ENCODE measurements around the gene ANKMY1. TPM values are rescaled to one million over a fixed set of nuclear protein-coding genes. Genes with fewer than 3 reads are reported as not detected.

ANKMY1 gene
- total RNA-seq, 1 experiment from 2014 or later, result 30.8 TPM

- H3K4me1 ChIP-seq (ENCODE audit: low read length), result no peaks in the 10 kb centered on the region
- DNase-seq, result no peak
These were observed 91.1 kb downstream of the ANKMY1 start for GRCh38 chr2:240466579-240467148.

GRCh38 chr2:240465765-240466578, 91.8 kb downstream of the ANKMY1 start:
- DNase-seq, result no peak
- Histone ChIP-seq H3K27ac (ENCODE audit: low read length) (no peak overlapping the region), H2AFZ (ENCODE audit: low read length) (no peak overlapping the region), H3K9ac (ENCODE audit: low read length) (no peak overlapping the region), H3K9me3 (ENCODE audit: low read length) (no peaks in the 10 kb centered on the region), H3K9me2 (replicated peaks; ENCODE audit: insufficient read depth, low read length) (no peaks in the 10 kb centered on the region), H3K36me3 (ENCODE audit: insufficient read depth, low read length) (no peaks in the 10 kb centered on the region), H3K27me3 (ENCODE audit: low read length) (no peaks in the 10 kb centered on the region), H3K4me2 (ENCODE audit: low read depth, low read length, poor library complexity, severe bottlenecking) (no peak overlapping the region), H3K4me3 (ENCODE audit: low read length) (no peak overlapping the region), H3K79me2 (ENCODE audit: low read length) (no peaks in the 10 kb centered on the region), H3K4me1 (ENCODE audit: low read length) (no peaks in the 10 kb centered on the region), H4K20me1 (ENCODE audit: insufficient read depth, low read depth, low read length) (no peaks in the 10 kb centered on the region)

More at GRCh38 chr2:240466579-240467148, 91.1 kb downstream of the ANKMY1 start:
- no peak overlapping the region for H3K4me2 ChIP-seq (ENCODE audit: low read depth, low read length, poor library complexity, severe bottlenecking)
- H3K9ac ChIP-seq (ENCODE audit: low read length), result no peak overlapping the region
- H3K27me3 ChIP-seq (ENCODE audit: low read length), result no peaks in the 10 kb centered on the region
- no peaks in the 10 kb centered on the region for H3K79me2 ChIP-seq (ENCODE audit: low read length)
- no peaks in the 10 kb centered on the region for H3K36me3 ChIP-seq (ENCODE audit: insufficient read depth, low read length)
- no peaks in the 10 kb centered on the region for H3K9me3 ChIP-seq (ENCODE audit: low read length)
- H3K4me3 ChIP-seq (ENCODE audit: low read length), result no peak overlapping the region
- no peak overlapping the region for H3K27ac ChIP-seq (ENCODE audit: low read length)
- no peaks in the 10 kb centered on the region for H4K20me1 ChIP-seq (ENCODE audit: insufficient read depth, low read depth, low read length)
- H2AFZ ChIP-seq (ENCODE audit: low read length), result no peak overlapping the region
- H3K9me2 ChIP-seq (replicated peaks; ENCODE audit: insufficient read depth, low read length), result no peaks in the 10 kb centered on the region

- no peak overlapping the region for H3K4me2 ChIP-seq (ENCODE audit: low read depth, low read length, poor library complexity, severe bottlenecking)
- no peak for DNase-seq
- H3K79me2 ChIP-seq (ENCODE audit: low read length), result no peaks in the 10 kb centered on the region
- no peaks in the 10 kb centered on the region; the same call in 1 of the 2 replicates for H4K20me1 ChIP-seq (ENCODE audit: insufficient read depth, low read depth, low read length)
- no peaks in the 10 kb centered on the region for H3K36me3 ChIP-seq (ENCODE audit: insufficient read depth, low read length)
- H2AFZ ChIP-seq (ENCODE audit: low read length), result no peak overlapping the region
- H3K4me1 ChIP-seq (ENCODE audit: low read length), result no peaks in the 10 kb centered on the region
- H3K9me3 ChIP-seq (ENCODE audit: low read length), result no peaks in the 10 kb centered on the region
- H3K27me3 ChIP-seq (ENCODE audit: low read length), result no peaks in the 10 kb centered on the region
- H3K27ac ChIP-seq (ENCODE audit: low read length), result no peak overlapping the region
- no peak overlapping the region for H3K4me3 ChIP-seq (ENCODE audit: low read length)
- H3K9me2 ChIP-seq (replicated peaks; ENCODE audit: insufficient read depth, low read length), result no peaks in the 10 kb centered on the region
- no peak overlapping the region for H3K9ac ChIP-seq (ENCODE audit: low read length)
These were observed 92.5 kb downstream of the ANKMY1 start for GRCh38 chr2:240465268-240465764.

DNA sequence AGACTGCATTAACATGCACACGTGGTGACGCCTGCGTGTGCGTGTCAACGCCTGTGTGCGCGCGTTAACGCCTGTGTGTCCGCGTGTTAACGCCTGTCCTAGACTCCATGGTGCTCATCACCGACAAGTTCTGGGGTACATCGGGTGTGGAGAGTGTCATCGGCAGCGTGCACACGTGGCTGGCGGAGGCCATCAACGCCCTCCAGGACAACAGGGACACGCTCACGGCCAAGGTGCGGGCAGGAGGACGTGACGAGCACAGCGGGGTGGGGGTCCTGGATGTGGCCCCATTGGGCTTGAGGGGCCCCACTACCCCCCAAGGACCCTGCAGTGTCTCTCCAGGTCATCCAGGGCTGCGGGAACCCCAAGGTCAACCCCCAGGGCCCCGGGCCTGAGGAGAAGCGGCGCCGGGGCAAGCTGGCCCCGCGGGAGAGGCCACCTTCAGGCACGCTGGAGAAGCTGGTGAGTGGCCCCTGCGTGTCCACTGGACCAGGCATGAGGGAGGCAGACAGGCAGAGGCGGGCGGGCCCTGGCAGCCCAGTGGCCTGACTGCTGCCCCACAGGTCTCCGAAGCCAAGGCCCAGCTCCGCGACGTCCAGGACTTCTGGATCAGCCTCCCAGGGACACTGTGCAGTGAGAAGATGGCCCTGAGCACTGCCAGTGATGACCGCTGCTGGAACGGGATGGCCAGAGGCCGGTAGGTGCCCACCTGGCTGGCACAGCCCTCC, 93.1 kb downstream of the ANKMY1 start:
- Histone ChIP-seq H3K27me3 (ENCODE audit: low read length) (no peaks in the 10 kb centered on the region), H2AFZ (ENCODE audit: low read length) (no peak overlapping the region), H3K4me2 (ENCODE audit: low read depth, low read length, poor library complexity, severe bottlenecking) (no peak overlapping the region), H3K9me2 (replicated peaks; ENCODE audit: insufficient read depth, low read length) (no peaks in the 10 kb centered on the region), H4K20me1 (ENCODE audit: insufficient read depth, low read depth, low read length) (no peaks in the 10 kb centered on the region; the same call in 1 of the 2 replicates), H3K4me1 (ENCODE audit: low read length) (no peaks in the 10 kb centered on the region), H3K79me2 (ENCODE audit: low read length) (no peaks in the 10 kb centered on the region), H3K9ac (ENCODE audit: low read length) (no peak overlapping the region), H3K9me3 (ENCODE audit: low read length) (no peaks in the 10 kb centered on the region), H3K27ac (ENCODE audit: low read length) (no peak overlapping the region), H3K4me3 (ENCODE audit: low read length) (no peak overlapping the region), H3K36me3 (ENCODE audit: insufficient read depth, low read length) (no peaks in the 10 kb centered on the region)
- no peak for DNase-seq

GRCh38 chr2:240463866-240464481, 93.8 kb downstream of the ANKMY1 start:
- no peaks in the 10 kb centered on the region for H3K4me1 ChIP-seq (ENCODE audit: low read length)
- H3K9ac ChIP-seq (ENCODE audit: low read length), result no peak overlapping the region
- DNase-seq, result no peak
- no peaks in the 10 kb centered on the region for H3K36me3 ChIP-seq (ENCODE audit: insufficient read depth, low read length)
- no peaks in the 10 kb centered on the region for H3K9me3 ChIP-seq (ENCODE audit: low read length)
- H3K79me2 ChIP-seq (ENCODE audit: low read length), result no peaks in the 10 kb centered on the region
- no peak overlapping the region for H3K4me3 ChIP-seq (ENCODE audit: low read length)
- no peaks in the 10 kb centered on the region for H3K27me3 ChIP-seq (ENCODE audit: low read length)
- H2AFZ ChIP-seq (ENCODE audit: low read length), result no peak overlapping the region
- H3K4me2 ChIP-seq (ENCODE audit: low read depth, low read length, poor library complexity, severe bottlenecking), result no peak overlapping the region
- peaks cover 4% of the 10 kb centered on the region; the same call in 1 of the 2 replicates for H4K20me1 ChIP-seq (ENCODE audit: insufficient read depth, low read depth, low read length)
- H3K27ac ChIP-seq (ENCODE audit: low read length), result no peak overlapping the region
- H3K9me2 ChIP-seq (replicated peaks; ENCODE audit: insufficient read depth, low read length), result no peaks in the 10 kb centered on the region

GRCh38 chr2:240463274-240463865, 94.4 kb downstream of the ANKMY1 start:
- Histone ChIP-seq H3K79me2 (ENCODE audit: low read length) (no peaks in the 10 kb centered on the region), H3K27ac (ENCODE audit: low read length) (no peak overlapping the region), H3K4me2 (ENCODE audit: low read depth, low read length, poor library complexity, severe bottlenecking) (no peak overlapping the region), H3K9me2 (replicated peaks; ENCODE audit: insufficient read depth, low read length) (no peaks in the 10 kb centered on the region), H3K9me3 (ENCODE audit: low read length) (no peaks in the 10 kb centered on the region), H3K4me1 (ENCODE audit: low read length) (no peaks in the 10 kb centered on the region), H3K27me3 (ENCODE audit: low read length) (no peaks in the 10 kb centered on the region), H3K9ac (ENCODE audit: low read length) (no peak overlapping the region), H2AFZ (ENCODE audit: low read length) (no peak overlapping the region), H3K4me3 (ENCODE audit: low read length) (no peak overlapping the region), H3K36me3 (ENCODE audit: insufficient read depth, low read length) (no peaks in the 10 kb centered on the region), H4K20me1 (ENCODE audit: insufficient read depth, low read depth, low read length) (peaks cover 6% of the 10 kb centered on the region; the same call in 1 of the 2 replicates)
- no peak for DNase-seq

DNA sequence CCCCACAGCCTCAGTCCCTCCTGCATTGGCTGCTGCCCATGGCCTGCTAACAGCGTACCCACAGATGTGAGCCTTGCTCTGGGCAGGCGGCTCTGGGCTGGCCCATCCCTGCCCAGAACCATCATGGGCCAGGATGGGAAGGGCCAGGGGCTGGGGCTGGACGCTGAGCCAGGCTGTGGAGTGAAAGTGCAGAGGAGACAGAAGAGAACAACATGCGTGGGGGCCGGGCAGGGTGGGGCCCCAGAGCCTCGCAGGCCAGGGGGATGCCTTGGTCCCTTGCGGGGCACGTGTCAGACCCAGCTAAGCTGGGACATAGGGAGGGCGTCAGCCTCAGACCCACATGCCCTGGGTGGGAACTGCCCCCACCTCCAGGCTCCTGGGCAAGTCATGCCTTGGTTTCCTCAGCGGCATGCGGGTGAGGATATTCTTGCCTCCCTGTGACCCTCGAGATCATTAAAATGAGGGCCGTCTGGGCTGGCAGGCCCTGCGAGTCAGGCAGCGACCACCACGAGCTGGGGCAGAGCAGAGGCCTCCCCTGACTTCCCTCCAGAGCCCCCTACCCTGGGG, 95.0 kb downstream of the ANKMY1 start:
- H3K9ac ChIP-seq (ENCODE audit: low read length), result no peak overlapping the region
- no peaks in the 10 kb centered on the region for H3K27me3 ChIP-seq (ENCODE audit: low read length)
- H3K27ac ChIP-seq (ENCODE audit: low read length), result no peak overlapping the region
- no peaks in the 10 kb centered on the region for H3K9me3 ChIP-seq (ENCODE audit: low read length)
- H3K9me2 ChIP-seq (replicated peaks; ENCODE audit: insufficient read depth, low read length), result no peaks in the 10 kb centered on the region
- no peaks in the 10 kb centered on the region for H3K36me3 ChIP-seq (ENCODE audit: insufficient read depth, low read length)
- no peak overlapping the region for H3K4me2 ChIP-seq (ENCODE audit: low read depth, low read length, poor library complexity, severe bottlenecking)
- no peaks in the 10 kb centered on the region for H3K4me1 ChIP-seq (ENCODE audit: low read length)
- H3K4me3 ChIP-seq (ENCODE audit: low read length), result no peak overlapping the region
- peaks cover 6% of the 10 kb centered on the region; the same call in 1 of the 2 replicates for H4K20me1 ChIP-seq (ENCODE audit: insufficient read depth, low read depth, low read length)
- no peaks in the 10 kb centered on the region for H3K79me2 ChIP-seq (ENCODE audit: low read length)
- no peak for DNase-seq
- H2AFZ ChIP-seq (ENCODE audit: low read length), result no peak overlapping the region

Measured in Karpas-422 (cell line).